GM12878 (cell line): ENCODE measurements around the gene SOX11. TPM values are rescaled to one million over a fixed set of nuclear protein-coding genes. Genes with fewer than 3 reads are reported as not detected.
"Not testable (repeated sequence)": the region's sequence is repeated elsewhere in the genome, so short reads cannot be mapped to it uniquely, and the experiment has no call there.

Experiments used
- ATAC-seq: fragments of 200-7000 bp; cut with Tn5 transposase; 3 replicates; pipeline ENCODE4 v1.9.1; 2020; ENCODE audit warnings: mild to moderate bottlenecking, moderate library complexity
- BruUV-seq: library from RNA; stranded (reverse); fragments of 400-500 nt; replicated peaks from 2 replicates; lab custom pipeline; 2021; lab: Mats Ljungman, UMichigan
- CTCF ChIA-PET: fragments of 300-600 bp; sonication (Branson Sonifier 250); formaldehyde crosslinking; extraction: SDS; loops from one replicate; lab custom pipeline; 2021; ENCODE audit warnings: inconsistent platforms; lab: Yijun Ruan, JAX
- POLR2A ChIA-PET: fragments of 350-600 bp; formaldehyde crosslinking; extraction: SDS; loops from one replicate; lab custom pipeline; 2021; ENCODE audit warnings: inconsistent platforms; lab: Charles Lee
- RAD21 ChIA-PET: fragments of 300-600 bp; sonication (Branson Sonifier 250); formaldehyde crosslinking; loops from one replicate; lab custom pipeline; 2023; ENCODE audit warnings: antibody characterized with exemption; ENCODE audit not compliant: unreplicated experiment; lab: Charles Lee
- SMC1A ChIA-PET: fragments of 300-600 bp; sonication (Branson Sonifier 250); formaldehyde crosslinking; loops from one replicate; lab custom pipeline; 2023; ENCODE audit not compliant: unreplicated experiment, uncharacterized antibody; lab: Charles Lee
- DNase-seq: peaks from one replicate; pipeline ENCODE4 v3.0.0-alpha.2; 2011; ENCODE audit warnings: low read depth, low spot score
- FAIRE-seq: peaks from 3 replicates; lab custom pipeline; 2011; peaks lifted over from hg19 to GRCh38; lab: Jason Lieb, UNC
- H2AFZ ChIP-seq: 2 replicates; pipeline ENCODE4 v1.6.0; 2011; ENCODE audit warnings: low read depth, low read length, control low read depth; ENCODE audit not compliant: control insufficient read depth
- H3K27ac ChIP-seq: 2 replicates; pipeline ENCODE4 v1.5.1; 2011; ENCODE audit warnings: control low read depth; ENCODE audit not compliant: control insufficient read depth, insufficient read depth
- H3K27me3 ChIP-seq, 2 experiments: replicated peaks in 1 of 2; 2 replicates each; pipeline versions ENCODE4 v1.6.0 to v1.6.1; 2011; ENCODE audit warnings: low read length in 1 of 2; ENCODE audit not compliant: control insufficient read depth in 2 of 2, insufficient read depth in 2 of 2
- H3K36me3 ChIP-seq, 2 experiments: 2 replicates each; pipeline ENCODE4 v1.5.1; 2011; ENCODE audit warnings: low read length in 1 of 2; ENCODE audit not compliant: control insufficient read depth in 2 of 2, insufficient read depth in 2 of 2
- H3K4me1 ChIP-seq: 2 replicates; pipeline ENCODE4 v1.6.1; 2011; ENCODE audit warnings: mild to moderate bottlenecking, low read length, moderate library complexity, mixed read lengths; ENCODE audit not compliant: control insufficient read depth, insufficient read depth
- H3K4me2 ChIP-seq: 2 replicates; pipeline ENCODE4 v1.6.0; 2011; ENCODE audit warnings: control low read depth; ENCODE audit not compliant: control insufficient read depth, insufficient read depth
- H3K4me3 ChIP-seq: fragments of 200-600 bp; sonication (generic); 2 replicates; pipeline ENCODE4 v1.5.1; 2016
- H3K79me2 ChIP-seq: 2 replicates; pipeline ENCODE4 v1.6.0; 2011; ENCODE audit warnings: low read length; ENCODE audit not compliant: control insufficient read depth, insufficient read depth
- H3K9ac ChIP-seq: 2 replicates; pipeline ENCODE4 v1.8.0; 2011; ENCODE audit warnings: low read length, control low read depth, mixed read lengths; ENCODE audit not compliant: control insufficient read depth, insufficient read depth
- H3K9me3 ChIP-seq: replicated peaks from 3 replicates; pipeline ENCODE4 v1.5.1; 2011; ENCODE audit warnings: mild to moderate bottlenecking, low read length; ENCODE audit not compliant: control insufficient read depth, insufficient read depth
- H4K20me1 ChIP-seq: 2 replicates; pipeline ENCODE4 v1.6.0; 2011; ENCODE audit not compliant: control insufficient read depth, insufficient read depth
- IRF4 ChIP-seq: IDR thresholded peaks from 2 replicates; pipeline ENCODE4 v1.6.1; 2011; ENCODE audit warnings: low read depth, low read length
- MEF2A ChIP-seq: IDR thresholded peaks from 2 replicates; pipeline ENCODE4 v1.6.1; 2011; ENCODE audit warnings: low read depth, mild to moderate bottlenecking, low read length, moderate library complexity; ENCODE audit not compliant: insufficient read depth
- POLR2A ChIP-seq: IDR thresholded peaks from 2 replicates; pipeline ENCODE4 v1.6.1; 2011; ENCODE audit warnings: low read depth, mild to moderate bottlenecking, low read length
- RAD21 ChIP-seq: IDR thresholded peaks from 2 replicates; pipeline ENCODE4 v1.6.1; 2011; ENCODE audit warnings: mild to moderate bottlenecking, low read depth, low read length, moderate library complexity; ENCODE audit not compliant: insufficient read depth
- SREBF1 ChIP-seq: IDR thresholded peaks from 2 replicates; pipeline ENCODE4 v1.6.1; 2012; ENCODE audit warnings: mild to moderate bottlenecking, low read length
- YBX1 ChIP-seq: fragments of 450-650 bp; IDR thresholded peaks from 2 replicates; pipeline ENCODE4 v1.6.1; 2016; ENCODE audit warnings: antibody characterized with exemption
- WGBS: methylation state at CpG from one replicate; pipeline ENCODE4 v1.1.6; 2016; ENCODE audit warnings: low lambda C conversion rate; ENCODE audit not compliant: insufficient replicate concordance, insufficient coverage; ENCODE audit errors: missing lambda C conversion rate; 5-methylcytosine and 5-hydroxymethylcytosine counted together
- in situ Hi-C: fragments of 300-500 bp; cut with MboI; formaldehyde crosslinking; loops from 9 replicates; pipeline ENCODE4 v1.14.3; 2018; ENCODE audit warnings: mixed read lengths
- intact Hi-C: fragments of 100-400 bp; cut with micrococcal nuclease; formaldehyde crosslinking; loops from one replicate; pipeline ENCODE4 v1.14.2; 2022; ENCODE audit not compliant: unreplicated experiment
- polyA plus RNA-seq, 11 experiments: library from polyadenylated mRNA; depleted of rRNA in 4 of 11; unstranded in 6 of 11; stranded (reverse) in 5 of 11; fragments of >200 nt; fragmentation: Nextera tagmentation in 4 of 11; fragmentation: Illumina TruSeq in 1 of 11; extraction: Ambion mirVana in 4 of 11; extraction: Trizol in 1 of 11; gene quantifications; 1 replicate in 1 of 11; 2 replicates in 10 of 11; pipeline versions ENCODE4 v1.2.1 to v1.2.3, GENCODE V29; 2011 to 2016; ENCODE audit warnings: inconsistent platforms in 2 of 11, missing spikeins in 2 of 11, low read depth in 1 of 11
- total RNA-seq, 4 experiments: library from RNA; depleted of rRNA in 3 of 4; stranded (reverse); fragments of >200 nt in 3 of 4; fragmentation: Illumina TruSeq in 1 of 4; extraction: Trizol in 1 of 4; gene quantifications; 2 replicates each; pipeline versions ENCODE4 v1.2.1 to v1.2.3, GENCODE V29; 2013 to 2021
- TF ChIP-seq, protein P1 (sequence below), 3 experiments: IDR thresholded peaks in 2 of 3; conservative IDR thresholded peaks in 1 of 3; 2 replicates each; pipeline ENCODE4 v1.5.1; 2011; ENCODE audit warnings: low read depth in 3 of 3, low read length in 3 of 3, mild to moderate bottlenecking in 3 of 3, control low read depth in 2 of 3, moderate library complexity in 2 of 3, inconsistent platforms in 1 of 3, mixed read lengths in 1 of 3; ENCODE audit not compliant: control insufficient read depth in 2 of 3, insufficient read depth in 1 of 3; ENCODE audit errors: extremely low read depth in 1 of 3
- TF ChIP-seq, protein P2 (sequence below): fragments of 450-650 bp; conservative IDR thresholded peaks from 2 replicates; pipeline ENCODE4 v1.6.1; 2017; ENCODE audit warnings: mild to moderate bottlenecking, moderate library complexity

Gene SOX11
- total and polyA plus RNA-seq, 10 of the 15 experiments (the other 5 are each of a cell fraction or from before 2014, with no cell fraction given): 0.03 to 0.04 (median 0.03) TPM; not detected in 7

DNA sequence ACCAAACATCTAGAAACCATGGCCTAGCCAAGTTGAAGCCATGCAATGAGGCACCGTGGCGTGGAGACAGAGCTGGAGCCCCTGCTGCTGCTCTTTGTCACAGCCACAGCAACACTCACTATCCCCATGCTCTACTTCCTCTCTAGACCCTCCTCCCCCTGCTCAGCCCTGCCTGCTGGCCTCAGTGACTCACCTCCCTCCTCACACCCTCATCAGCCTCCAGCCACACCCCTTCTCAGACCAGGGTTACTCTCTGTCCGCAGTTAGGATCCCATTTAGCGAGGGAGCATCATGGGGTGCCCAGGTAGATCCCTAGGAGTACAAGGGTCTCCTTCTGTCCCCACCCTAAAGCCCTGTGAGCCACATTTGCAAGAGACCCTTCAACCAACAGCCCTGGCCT lies 25.4 kb upstream of the SOX11 start (continued):
- TF ChIP-seq, protein P1, sequence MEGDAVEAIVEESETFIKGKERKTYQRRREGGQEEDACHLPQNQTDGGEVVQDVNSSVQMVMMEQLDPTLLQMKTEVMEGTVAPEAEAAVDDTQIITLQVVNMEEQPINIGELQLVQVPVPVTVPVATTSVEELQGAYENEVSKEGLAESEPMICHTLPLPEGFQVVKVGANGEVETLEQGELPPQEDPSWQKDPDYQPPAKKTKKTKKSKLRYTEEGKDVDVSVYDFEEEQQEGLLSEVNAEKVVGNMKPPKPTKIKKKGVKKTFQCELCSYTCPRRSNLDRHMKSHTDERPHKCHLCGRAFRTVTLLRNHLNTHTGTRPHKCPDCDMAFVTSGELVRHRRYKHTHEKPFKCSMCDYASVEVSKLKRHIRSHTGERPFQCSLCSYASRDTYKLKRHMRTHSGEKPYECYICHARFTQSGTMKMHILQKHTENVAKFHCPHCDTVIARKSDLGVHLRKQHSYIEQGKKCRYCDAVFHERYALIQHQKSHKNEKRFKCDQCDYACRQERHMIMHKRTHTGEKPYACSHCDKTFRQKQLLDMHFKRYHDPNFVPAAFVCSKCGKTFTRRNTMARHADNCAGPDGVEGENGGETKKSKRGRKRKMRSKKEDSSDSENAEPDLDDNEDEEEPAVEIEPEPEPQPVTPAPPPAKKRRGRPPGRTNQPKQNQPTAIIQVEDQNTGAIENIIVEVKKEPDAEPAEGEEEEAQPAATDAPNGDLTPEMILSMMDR (IDR thresholded peaks at IDR 0.05 in 2 of 3, conservative IDR thresholded peaks at IDR 0.05 in 1 of 3; ENCODE audit: control insufficient read depth in 2 of 3, extremely low read depth in 1 of 3, insufficient read depth in 1 of 3, low read depth in 3 of 3, low read length in 3 of 3): no peak
- TF ChIP-seq POLR2A (no peak), IRF4 (no peak), RAD21 (no peak), SREBF1 (no peak), MEF2A (no peak), YBX1 (no peak)
- TF ChIP-seq, protein P2, sequence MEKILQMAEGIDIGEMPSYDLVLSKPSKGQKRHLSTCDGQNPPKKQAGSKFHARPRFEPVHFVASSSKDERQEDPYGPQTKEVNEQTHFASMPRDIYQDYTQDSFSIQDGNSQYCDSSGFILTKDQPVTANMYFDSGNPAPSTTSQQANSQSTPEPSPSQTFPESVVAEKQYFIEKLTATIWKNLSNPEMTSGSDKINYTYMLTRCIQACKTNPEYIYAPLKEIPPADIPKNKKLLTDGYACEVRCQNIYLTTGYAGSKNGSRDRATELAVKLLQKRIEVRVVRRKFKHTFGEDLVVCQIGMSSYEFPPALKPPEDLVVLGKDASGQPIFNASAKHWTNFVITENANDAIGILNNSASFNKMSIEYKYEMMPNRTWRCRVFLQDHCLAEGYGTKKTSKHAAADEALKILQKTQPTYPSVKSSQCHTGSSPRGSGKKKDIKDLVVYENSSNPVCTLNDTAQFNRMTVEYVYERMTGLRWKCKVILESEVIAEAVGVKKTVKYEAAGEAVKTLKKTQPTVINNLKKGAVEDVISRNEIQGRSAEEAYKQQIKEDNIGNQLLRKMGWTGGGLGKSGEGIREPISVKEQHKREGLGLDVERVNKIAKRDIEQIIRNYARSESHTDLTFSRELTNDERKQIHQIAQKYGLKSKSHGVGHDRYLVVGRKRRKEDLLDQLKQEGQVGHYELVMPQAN: no peak

DNA sequence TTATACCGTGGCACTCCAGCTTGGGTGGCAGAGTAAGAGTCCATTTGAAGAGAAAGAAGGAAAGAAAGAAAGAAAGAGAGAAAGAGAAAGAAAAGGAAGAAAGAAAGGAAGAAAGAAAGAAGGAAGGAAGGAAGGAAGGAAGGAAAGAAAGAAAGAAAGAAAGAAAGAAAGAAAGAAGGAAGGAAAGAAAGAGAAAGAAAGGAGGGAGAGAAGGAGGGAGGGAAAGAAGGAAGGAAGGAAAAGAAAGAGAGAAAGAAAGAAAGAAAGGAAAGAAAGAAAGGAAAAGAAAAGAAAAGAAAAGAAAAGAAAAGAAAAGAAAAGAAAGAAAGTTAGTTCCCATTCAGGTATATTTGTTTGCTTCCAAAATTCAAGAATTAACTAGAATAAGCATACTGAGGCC lies 24.5 kb upstream of the SOX11 start:
- RAD21 ChIA-PET, BruUV-seq, POLR2A ChIA-PET: not testable (repeated sequence)

More for the DNA sequence above, 24.5 kb upstream of the SOX11 start:
- ATAC-seq, H3K4me1 ChIP-seq, CTCF ChIA-PET, H3K9ac ChIP-seq, FAIRE-seq, H3K27me3 ChIP-seq, intact Hi-C loops, H3K79me2 ChIP-seq, SMC1A ChIA-PET, H3K9me3 ChIP-seq, H3K36me3 ChIP-seq, H2AFZ ChIP-seq, H3K4me3 ChIP-seq, in situ Hi-C loops, H3K4me2 ChIP-seq, H3K27ac ChIP-seq, DNase-seq, H4K20me1 ChIP-seq: not testable (repeated sequence)
- 0% methylated on average over 1 of the region's 1 CpG for WGBS
